ENCODE data around the gene RPTOR.

Gene RPTOR

GRCh38 chr17:80585890-80586845 is 41.5 kb downstream of the RPTOR start:
- TF ChIP-seq, protein P1, sequence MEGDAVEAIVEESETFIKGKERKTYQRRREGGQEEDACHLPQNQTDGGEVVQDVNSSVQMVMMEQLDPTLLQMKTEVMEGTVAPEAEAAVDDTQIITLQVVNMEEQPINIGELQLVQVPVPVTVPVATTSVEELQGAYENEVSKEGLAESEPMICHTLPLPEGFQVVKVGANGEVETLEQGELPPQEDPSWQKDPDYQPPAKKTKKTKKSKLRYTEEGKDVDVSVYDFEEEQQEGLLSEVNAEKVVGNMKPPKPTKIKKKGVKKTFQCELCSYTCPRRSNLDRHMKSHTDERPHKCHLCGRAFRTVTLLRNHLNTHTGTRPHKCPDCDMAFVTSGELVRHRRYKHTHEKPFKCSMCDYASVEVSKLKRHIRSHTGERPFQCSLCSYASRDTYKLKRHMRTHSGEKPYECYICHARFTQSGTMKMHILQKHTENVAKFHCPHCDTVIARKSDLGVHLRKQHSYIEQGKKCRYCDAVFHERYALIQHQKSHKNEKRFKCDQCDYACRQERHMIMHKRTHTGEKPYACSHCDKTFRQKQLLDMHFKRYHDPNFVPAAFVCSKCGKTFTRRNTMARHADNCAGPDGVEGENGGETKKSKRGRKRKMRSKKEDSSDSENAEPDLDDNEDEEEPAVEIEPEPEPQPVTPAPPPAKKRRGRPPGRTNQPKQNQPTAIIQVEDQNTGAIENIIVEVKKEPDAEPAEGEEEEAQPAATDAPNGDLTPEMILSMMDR (IDR thresholded peaks at IDR 0.05; ENCODE audit: borderline replicate concordance, control extremely low read depth, extremely low read depth, insufficient read depth, missing control alignments), result no peak
- no peak for DNase-seq (ENCODE audit: low spot score)
- in situ Hi-C loops (cut with MboI; ENCODE audit: low sequenced_read_pairs, unreplicated experiment), result no loop called here

GRCh38 chr17:80586846-80587228 is 42.2 kb downstream of the RPTOR start:
- TF ChIP-seq, protein P1 (IDR thresholded peaks at IDR 0.05; ENCODE audit: borderline replicate concordance, control extremely low read depth, extremely low read depth, insufficient read depth, missing control alignments), result no peak
- in situ Hi-C loops (cut with MboI; ENCODE audit: low sequenced_read_pairs, unreplicated experiment), result no loop called here
- DNase-seq (ENCODE audit: low spot score), result no peak

- in situ Hi-C loops (cut with MboI; ENCODE audit: low sequenced_read_pairs, unreplicated experiment), result no loop called here
- TF ChIP-seq, protein P1 (IDR thresholded peaks at IDR 0.05; ENCODE audit: borderline replicate concordance, control extremely low read depth, extremely low read depth, insufficient read depth, missing control alignments), result no peak
- no peak for DNase-seq (ENCODE audit: low spot score)
Observed at GRCh38 chr17:80588702-80589383, 44.2 kb downstream of the RPTOR start.

DNA sequence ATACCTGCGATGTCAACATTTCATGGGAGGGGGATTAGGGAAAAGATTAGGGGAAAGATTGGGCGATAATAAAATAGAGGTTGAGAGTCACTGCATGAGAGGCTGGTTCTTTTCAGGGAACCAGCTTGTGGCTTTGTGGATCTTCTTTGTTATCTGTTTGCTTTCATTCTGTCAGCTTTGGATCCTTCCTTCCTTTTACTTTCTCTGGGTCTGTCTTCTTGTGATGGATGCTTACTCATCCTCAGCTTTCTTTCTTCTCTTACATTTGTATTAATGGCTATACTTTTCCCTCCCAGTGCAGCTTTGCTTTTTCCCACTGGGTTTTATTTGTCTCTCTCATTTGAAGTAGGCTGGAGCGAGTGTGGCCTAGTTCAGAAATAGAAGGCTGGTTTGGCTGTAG is 47.1 kb downstream of the RPTOR start:
- in situ Hi-C loops (cut with MboI; ENCODE audit: low sequenced_read_pairs, unreplicated experiment), result no loop called here
- no peak for DNase-seq (ENCODE audit: low spot score)
- TF ChIP-seq, protein P1 (IDR thresholded peaks at IDR 0.05; ENCODE audit: borderline replicate concordance, control extremely low read depth, extremely low read depth, insufficient read depth, missing control alignments), result no peak

DNA sequence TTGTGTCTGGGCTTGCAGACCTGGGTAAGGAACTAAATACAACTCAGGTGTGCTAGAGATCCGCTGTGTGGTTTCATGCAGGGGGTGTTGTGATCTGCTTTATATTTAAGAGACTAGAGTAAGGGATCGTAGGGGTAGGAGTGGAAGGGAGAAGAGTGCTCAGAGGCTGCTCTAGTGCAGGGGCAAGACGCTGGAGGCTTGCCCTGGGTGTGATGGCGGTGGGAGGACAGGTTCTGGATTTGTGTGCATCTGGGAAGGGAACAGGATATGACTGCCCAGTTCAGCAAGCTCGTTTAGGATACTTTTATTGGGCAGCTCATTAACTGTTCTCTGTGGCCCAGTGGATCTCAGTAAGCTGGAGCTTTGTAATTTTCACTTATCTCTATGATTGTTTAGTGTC is 47.6 kb downstream of the RPTOR start:
- in situ Hi-C loops (cut with MboI; ENCODE audit: low sequenced_read_pairs, unreplicated experiment), result no loop called here
- TF ChIP-seq, protein P1 (IDR thresholded peaks at IDR 0.05; ENCODE audit: borderline replicate concordance, control extremely low read depth, extremely low read depth, insufficient read depth, missing control alignments), result no peak
- no peak for DNase-seq (ENCODE audit: low spot score)

- in situ Hi-C loops (cut with MboI; ENCODE audit: low sequenced_read_pairs, unreplicated experiment), result no loop called here
- TF ChIP-seq, protein P1 (IDR thresholded peaks at IDR 0.05; ENCODE audit: borderline replicate concordance, control extremely low read depth, extremely low read depth, insufficient read depth, missing control alignments), result no peak
- DNase-seq (ENCODE audit: low spot score), result no peak
Observed at GRCh38 chr17:80593181-80593580, 48.5 kb downstream of the RPTOR start.

Measured in GM13976 (cell line).